ENCODE results near the gene SARNP.

Gene SARNP

DNA sequence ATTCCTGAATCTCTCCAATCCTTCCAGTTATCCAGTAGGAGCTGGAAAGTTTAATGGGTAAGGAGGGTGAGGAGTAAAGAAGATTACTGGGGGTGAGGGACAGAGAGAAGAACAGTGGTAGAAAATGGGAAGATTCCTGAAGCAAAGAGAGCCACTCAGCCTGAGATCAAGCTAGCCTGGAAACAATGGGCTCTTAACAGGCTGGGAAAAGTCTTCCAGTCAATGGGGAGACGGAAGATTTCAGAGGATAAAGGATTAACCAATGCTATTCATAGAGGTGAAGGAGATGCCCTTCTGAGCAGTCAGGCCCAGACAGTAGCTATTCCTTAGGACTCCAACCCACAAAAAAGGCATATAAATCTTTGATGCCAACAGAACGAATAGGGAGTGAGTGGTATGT is 59.8 kb downstream of the SARNP start:
- TF ChIP-seq EZH2 (IDR thresholded peaks at IDR 0.05; ENCODE audit: borderline replicate concordance, low read depth, low read length, severe bottlenecking), result no peak
- no peak for TF ChIP-seq CTCF (IDR thresholded peaks at IDR 0.05; ENCODE audit: borderline replicate concordance, extremely low read depth, low read length, poor library complexity, severe bottlenecking)
- Histone ChIP-seq H2AFZ (ENCODE audit: low read depth, low read length) (no peak overlapping the region), H3K79me2 (ENCODE audit: insufficient read depth, low read length) (no peaks in the 10 kb centered on the region), H3K4me2 (ENCODE audit: insufficient read depth, low read length) (no peak overlapping the region), H3K9ac (ENCODE audit: low read depth, low read length) (no peak overlapping the region), H3K27ac (ENCODE audit: low read length) (no peak overlapping the region), H3K4me3 (ENCODE audit: low read depth in 1 of 2, low read length in 2 of 2) (no peak overlapping the region), H3K27me3 (ENCODE audit: insufficient read depth, low read length, poor library complexity) (no peaks in the 10 kb centered on the region), H3K36me3 (ENCODE audit: insufficient read depth, low read length) (peaks cover 97% of the 10 kb centered on the region), H3K4me1 (ENCODE audit: insufficient read depth, low read length) (no peaks in the 10 kb centered on the region), H3K9me3 (ENCODE audit: insufficient read depth, low read length, severe bottlenecking) (no peaks in the 10 kb centered on the region), H4K20me1 (ENCODE audit: insufficient read depth, low read length) (no peaks in the 10 kb centered on the region)
- ATAC-seq (ENCODE audit: insufficient read depth, low read depth), result peak; percentile 65
- DNase-seq, result no peak

- no peak for ATAC-seq (ENCODE audit: insufficient read depth, low read depth)
- H3K79me2 ChIP-seq (ENCODE audit: insufficient read depth, low read length), result no peaks in the 10 kb centered on the region
- peaks cover 98% of the 10 kb centered on the region for H3K36me3 ChIP-seq (ENCODE audit: insufficient read depth, low read length)
- no peaks in the 10 kb centered on the region for H4K20me1 ChIP-seq (ENCODE audit: insufficient read depth, low read length)
- H3K9ac ChIP-seq (ENCODE audit: low read depth, low read length), result no peak overlapping the region
- no peak overlapping the region for H3K4me2 ChIP-seq (ENCODE audit: insufficient read depth, low read length)
- no peaks in the 10 kb centered on the region for H3K4me1 ChIP-seq (ENCODE audit: insufficient read depth, low read length)
- no peaks in the 10 kb centered on the region for H3K9me3 ChIP-seq (ENCODE audit: insufficient read depth, low read length, severe bottlenecking)
- H3K27ac ChIP-seq (ENCODE audit: low read length), result no peak overlapping the region
- H2AFZ ChIP-seq (ENCODE audit: low read depth, low read length), result no peak overlapping the region
- H3K27me3 ChIP-seq (ENCODE audit: insufficient read depth, low read length, poor library complexity), result no peaks in the 10 kb centered on the region
- no peak for DNase-seq
- no peak for TF ChIP-seq CTCF (IDR thresholded peaks at IDR 0.05; ENCODE audit: borderline replicate concordance, extremely low read depth, low read length, poor library complexity, severe bottlenecking)
- TF ChIP-seq EZH2 (IDR thresholded peaks at IDR 0.05; ENCODE audit: borderline replicate concordance, low read depth, low read length, severe bottlenecking), result no peak
- H3K4me3 ChIP-seq (ENCODE audit: low read depth in 1 of 2, low read length in 2 of 2), result no peak overlapping the region
These were observed 62.3 kb downstream of the SARNP start for GRCh38 chr12:55755246-55755645.

DNA sequence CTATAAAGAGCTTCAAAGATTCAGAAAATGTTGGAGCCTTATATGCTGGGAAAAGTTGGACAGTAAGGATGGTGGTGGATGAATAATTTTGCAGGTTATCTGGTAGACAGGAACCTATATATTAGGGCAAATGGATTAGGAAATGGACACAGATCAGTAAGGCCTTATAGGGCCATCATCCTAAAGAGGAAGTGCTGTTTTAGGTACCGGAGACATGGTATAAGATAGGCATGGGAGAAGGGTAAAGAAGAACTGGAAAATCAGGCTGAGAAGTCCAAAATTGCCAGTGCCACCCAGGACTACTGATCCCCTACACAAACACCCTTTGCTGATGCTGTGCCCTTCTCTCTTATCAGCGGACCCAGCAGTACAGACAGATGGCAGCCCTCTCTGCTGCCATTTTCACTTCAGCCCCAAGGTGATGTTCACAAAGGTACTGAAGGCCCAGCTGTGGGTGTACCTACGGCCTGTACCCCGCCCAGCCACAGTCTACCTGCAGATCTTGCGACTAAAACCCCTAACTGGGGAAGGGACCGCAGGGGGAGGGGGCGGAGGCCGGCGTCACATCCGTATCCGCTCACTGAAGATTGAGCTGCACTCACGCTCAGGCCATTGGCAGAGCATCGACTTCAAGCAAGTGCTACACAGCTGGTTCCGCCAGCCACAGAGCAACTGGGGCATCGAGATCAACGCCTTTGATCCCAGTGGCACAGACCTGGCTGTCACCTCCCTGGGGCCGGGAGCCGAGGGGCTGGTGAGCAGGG is 69.1 kb downstream of the SARNP start:
- no peaks in the 10 kb centered on the region for H3K27me3 ChIP-seq (ENCODE audit: insufficient read depth, low read length, poor library complexity)
- TF ChIP-seq EZH2 (IDR thresholded peaks at IDR 0.05; ENCODE audit: borderline replicate concordance, low read depth, low read length, severe bottlenecking) (no peak), CTCF (IDR thresholded peaks at IDR 0.05; ENCODE audit: borderline replicate concordance, extremely low read depth, low read length, poor library complexity, severe bottlenecking) (no peak)
- peaks cover 30% of the 10 kb centered on the region; the same call in 1 of the 2 replicates for H4K20me1 ChIP-seq (ENCODE audit: insufficient read depth, low read length)
- no peak overlapping the region for H3K4me3 ChIP-seq (ENCODE audit: low read depth in 1 of 2, low read length in 2 of 2)
- H3K9ac ChIP-seq (ENCODE audit: low read depth, low read length), result no peak overlapping the region
- H3K9me3 ChIP-seq (ENCODE audit: insufficient read depth, low read length, severe bottlenecking), result no peaks in the 10 kb centered on the region
- H3K36me3 ChIP-seq (ENCODE audit: insufficient read depth, low read length), result peaks cover 43% of the 10 kb centered on the region
- H3K27ac ChIP-seq (ENCODE audit: low read length), result no peak overlapping the region
- peaks cover 27% of the 10 kb centered on the region for H3K4me1 ChIP-seq (ENCODE audit: insufficient read depth, low read length)
- ATAC-seq (ENCODE audit: insufficient read depth, low read depth) (no peak), DNase-seq (no peak)
- no peak overlapping the region for H3K4me2 ChIP-seq (ENCODE audit: insufficient read depth, low read length)
- no peak overlapping the region for H2AFZ ChIP-seq (ENCODE audit: low read depth, low read length)
- peaks cover 14% of the 10 kb centered on the region for H3K79me2 ChIP-seq (ENCODE audit: insufficient read depth, low read length)

Data from DND-41 (cell line).